ENCODE data around the gene MRPS27.

MRPS27 gene

DNA sequence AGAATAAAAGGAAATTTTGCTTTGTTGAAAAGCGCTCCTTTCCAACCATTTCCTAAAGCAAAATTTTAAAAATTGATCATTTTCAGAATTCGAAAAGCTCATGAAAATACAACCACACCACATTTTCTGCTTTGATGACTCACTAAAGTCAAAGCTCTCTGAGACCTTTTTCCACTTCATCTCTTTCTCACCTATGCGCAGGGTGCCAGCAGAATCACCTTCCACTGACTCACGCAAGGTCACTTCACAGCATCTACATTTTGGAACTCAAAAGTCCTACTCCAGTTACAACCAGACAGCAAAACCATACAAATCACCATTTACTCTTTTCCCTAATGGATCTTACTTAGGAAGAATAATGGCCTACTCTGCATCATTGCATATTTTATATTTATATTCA, 106.6 kb downstream of the MRPS27 start:
- no peak overlapping the region for H3K27ac ChIP-seq (ENCODE audit: low read depth, low read length)
- H3F3A ChIP-seq (ENCODE audit: control insufficient read depth, insufficient read depth) = no peaks in the 10 kb centered on the region; the same call in 1 of the 2 replicates
- TF ChIP-seq CTCF (IDR thresholded peaks at IDR 0.05; ENCODE audit: low read depth, low read length, poor library complexity, severe bottlenecking) = no peak
- TF ChIP-seq EZH2phosphoT487 (IDR thresholded peaks at IDR 0.05; ENCODE audit: borderline replicate concordance, low read length) = no peak
- no peaks in the 10 kb centered on the region for H4K20me1 ChIP-seq (ENCODE audit: control insufficient read depth, insufficient read depth, low read depth, low read length)
- no peaks in the 10 kb centered on the region for H3K9me2 ChIP-seq (replicated peaks; ENCODE audit: control insufficient read depth, low read length)
- no peaks in the 10 kb centered on the region for H3K4me1 ChIP-seq (ENCODE audit: control insufficient read depth, low read length)
- no peaks in the 10 kb centered on the region for H3K9me3 ChIP-seq (ENCODE audit: control insufficient read depth, insufficient read depth, low read length)
- H3K4me2 ChIP-seq (ENCODE audit: low read length) = no peak overlapping the region
- peaks cover 19% of the 10 kb centered on the region for H3K36me3 ChIP-seq (ENCODE audit: control insufficient read depth, low read length)
- H3K4me3 ChIP-seq (ENCODE audit: low read length) = no peak overlapping the region
- H3K27me3 ChIP-seq (ENCODE audit: control insufficient read depth, low read length) = no peaks in the 10 kb centered on the region
- H3K79me2 ChIP-seq (ENCODE audit: control insufficient read depth, low read length) = no peaks in the 10 kb centered on the region

- Histone ChIP-seq H3K9me3 (ENCODE audit: control insufficient read depth, insufficient read depth, low read length) (no peaks in the 10 kb centered on the region), H3K27ac (ENCODE audit: low read depth, low read length) (no peak overlapping the region), H3K27me3 (ENCODE audit: control insufficient read depth, low read length) (no peaks in the 10 kb centered on the region), H3F3A (ENCODE audit: control insufficient read depth, insufficient read depth) (no peaks in the 10 kb centered on the region; the same call in 1 of the 2 replicates), H3K4me3 (ENCODE audit: low read length) (no peak overlapping the region), H3K4me2 (ENCODE audit: low read length) (no peak overlapping the region), H3K36me3 (ENCODE audit: control insufficient read depth, low read length) (peaks cover 6% of the 10 kb centered on the region), H3K79me2 (ENCODE audit: control insufficient read depth, low read length) (no peaks in the 10 kb centered on the region), H3K9me2 (replicated peaks; ENCODE audit: control insufficient read depth, low read length) (no peaks in the 10 kb centered on the region), H3K4me1 (ENCODE audit: control insufficient read depth, low read length) (no peaks in the 10 kb centered on the region), H4K20me1 (ENCODE audit: control insufficient read depth, insufficient read depth, low read depth, low read length) (no peaks in the 10 kb centered on the region)
- TF ChIP-seq EZH2phosphoT487 (IDR thresholded peaks at IDR 0.05; ENCODE audit: borderline replicate concordance, low read length) (no peak), CTCF (IDR thresholded peaks at IDR 0.05; ENCODE audit: low read depth, low read length, poor library complexity, severe bottlenecking) (no peak)
Measured at GRCh38 chr5:72212171-72212570, 107.9 kb downstream of the MRPS27 start.

- Histone ChIP-seq H3K9me2 (replicated peaks; ENCODE audit: control insufficient read depth, low read length) (no peaks in the 10 kb centered on the region), H3K4me2 (ENCODE audit: low read length) (no peak overlapping the region), H3K27me3 (ENCODE audit: control insufficient read depth, low read length) (no peaks in the 10 kb centered on the region), H3K79me2 (ENCODE audit: control insufficient read depth, low read length) (no peaks in the 10 kb centered on the region), H3F3A (ENCODE audit: control insufficient read depth, insufficient read depth) (no peaks in the 10 kb centered on the region; the same call in 1 of the 2 replicates), H3K4me3 (ENCODE audit: low read length) (no peak overlapping the region), H3K9me3 (ENCODE audit: control insufficient read depth, insufficient read depth, low read length) (no peaks in the 10 kb centered on the region), H3K4me1 (ENCODE audit: control insufficient read depth, low read length) (no peaks in the 10 kb centered on the region), H4K20me1 (ENCODE audit: control insufficient read depth, insufficient read depth, low read depth, low read length) (no peaks in the 10 kb centered on the region), H3K36me3 (ENCODE audit: control insufficient read depth, low read length) (no peaks in the 10 kb centered on the region; the same call in 1 of the 2 replicates), H3K27ac (ENCODE audit: low read depth, low read length) (no peak overlapping the region)
- TF ChIP-seq EZH2phosphoT487 (IDR thresholded peaks at IDR 0.05; ENCODE audit: borderline replicate concordance, low read length) (no peak), CTCF (IDR thresholded peaks at IDR 0.05; ENCODE audit: low read depth, low read length, poor library complexity, severe bottlenecking) (no peak)
Measured at GRCh38 chr5:72210888-72211678, 109.0 kb downstream of the MRPS27 start.

Data from DOHH2 (cell line).